Lower lobe of right lung (tissue), 2 donors: Measurements from ENCODE around the gene ZNF644. TPM values are rescaled to one million over a fixed set of nuclear protein-coding genes. Genes with fewer than 3 reads are reported as not detected.

Experiments used
- ATAC-seq, 2 donors: fragments of 200-7000 bp; cut with Tn5 transposase; one replicate each; pipeline ENCODE4 v1.9.1; 2020 to 2022; ENCODE audit warnings: mild to moderate bottlenecking in 2 of 2, moderate library complexity in 2 of 2
- DNase-seq: peaks from one replicate; pipeline ENCODE4 v3.0.0-alpha.2; 2020
- H3K27ac ChIP-seq: fragments of 200-600 bp; one replicate; pipeline ENCODE4 v1.8.0; 2022
- H3K27me3 ChIP-seq: fragments of 200-600 bp; one replicate; pipeline ENCODE4 v1.8.0; 2022; ENCODE audit warnings: low read depth
- H3K36me3 ChIP-seq: fragments of 200-600 bp; one replicate; pipeline ENCODE4 v1.8.0; 2022; ENCODE audit warnings: mild to moderate bottlenecking
- H3K4me1 ChIP-seq: fragments of 200-600 bp; one replicate; pipeline ENCODE4 v1.8.0; 2022
- H3K4me3 ChIP-seq: fragments of 200-600 bp; one replicate; pipeline ENCODE4 v1.8.0; 2022; ENCODE audit warnings: mild to moderate bottlenecking
- H3K9me3 ChIP-seq: fragments of 200-600 bp; one replicate; pipeline ENCODE4 v1.8.0; 2022
- intact Hi-C: fragments of 100-400 bp; cut with DNase I; formaldehyde crosslinking; loops from one replicate; pipeline ENCODE4 v1.11.0; 2022
- total RNA-seq: library from RNA; stranded (reverse); fragmentation: NEBNext Ultra II Directional; extraction: Animal tissue kit (Norgen Biotek cat#: 25700); gene quantifications from one replicate; pipeline ENCODE4 v1.2.1, GENCODE V29; 2021
- TF ChIP-seq, protein P1 (sequence below): fragments of 200-600 bp; IDR thresholded peaks from one replicate; pipeline ENCODE4 v1.8.0; 2022; ENCODE audit warnings: antibody characterized with exemption, mild to moderate bottlenecking
- donor health status: DM: no; HTN: yes; CAD: no; lungs with severe emphysema.

ZNF644 gene
- total RNA-seq, 1 donor from 2014 or later = 54.7 TPM

DNA sequence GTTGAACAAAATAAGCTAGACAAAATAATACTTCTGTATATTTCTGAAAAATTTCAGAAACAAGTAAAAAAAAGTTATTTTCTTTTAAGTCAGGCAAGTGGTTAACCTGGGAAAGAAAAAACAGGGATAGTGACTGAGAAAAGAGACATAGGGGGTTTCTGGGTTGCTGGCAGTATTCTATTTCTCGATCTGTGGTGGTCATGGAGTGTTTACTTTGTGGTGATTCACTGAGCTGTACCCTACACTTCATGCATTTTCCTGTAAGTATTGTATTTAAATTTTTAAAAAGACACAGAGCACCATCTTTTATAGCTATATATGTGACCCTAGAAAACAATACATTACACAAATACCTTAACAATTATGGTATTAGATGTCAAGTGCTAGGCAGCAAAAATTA, 58.2 kb downstream of the ZNF644 start:
- no peaks in the 10 kb centered on the region for H3K36me3 ChIP-seq
- ATAC-seq (no peak), DNase-seq (no peak)
- H3K4me3 ChIP-seq = no peak overlapping the region
- H3K27me3 ChIP-seq = no peaks in the 10 kb centered on the region
- H3K4me1 ChIP-seq = peaks cover 14% of the 10 kb centered on the region
- TF ChIP-seq, protein P1, sequence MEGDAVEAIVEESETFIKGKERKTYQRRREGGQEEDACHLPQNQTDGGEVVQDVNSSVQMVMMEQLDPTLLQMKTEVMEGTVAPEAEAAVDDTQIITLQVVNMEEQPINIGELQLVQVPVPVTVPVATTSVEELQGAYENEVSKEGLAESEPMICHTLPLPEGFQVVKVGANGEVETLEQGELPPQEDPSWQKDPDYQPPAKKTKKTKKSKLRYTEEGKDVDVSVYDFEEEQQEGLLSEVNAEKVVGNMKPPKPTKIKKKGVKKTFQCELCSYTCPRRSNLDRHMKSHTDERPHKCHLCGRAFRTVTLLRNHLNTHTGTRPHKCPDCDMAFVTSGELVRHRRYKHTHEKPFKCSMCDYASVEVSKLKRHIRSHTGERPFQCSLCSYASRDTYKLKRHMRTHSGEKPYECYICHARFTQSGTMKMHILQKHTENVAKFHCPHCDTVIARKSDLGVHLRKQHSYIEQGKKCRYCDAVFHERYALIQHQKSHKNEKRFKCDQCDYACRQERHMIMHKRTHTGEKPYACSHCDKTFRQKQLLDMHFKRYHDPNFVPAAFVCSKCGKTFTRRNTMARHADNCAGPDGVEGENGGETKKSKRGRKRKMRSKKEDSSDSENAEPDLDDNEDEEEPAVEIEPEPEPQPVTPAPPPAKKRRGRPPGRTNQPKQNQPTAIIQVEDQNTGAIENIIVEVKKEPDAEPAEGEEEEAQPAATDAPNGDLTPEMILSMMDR = no peak
- intact Hi-C loops = no loop called here
- no peaks in the 10 kb centered on the region for H3K9me3 ChIP-seq
- no peak overlapping the region for H3K27ac ChIP-seq

DNA sequence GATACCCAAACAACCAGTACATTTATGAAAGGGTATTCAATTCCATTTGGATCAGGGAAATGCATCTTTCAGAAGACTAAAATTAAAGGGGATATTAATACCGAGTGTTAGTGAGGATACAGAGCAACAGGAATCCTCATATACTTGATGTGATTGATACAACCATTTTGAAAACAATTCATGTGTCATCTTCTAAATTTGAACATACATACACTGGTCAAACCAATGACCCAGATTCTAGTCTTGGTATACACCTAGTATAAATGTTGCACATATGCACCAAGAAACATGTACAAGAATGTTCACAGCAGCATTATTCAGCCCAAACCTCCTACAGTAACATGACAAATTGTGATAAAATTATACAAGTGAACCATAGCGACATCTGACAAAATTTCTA, 58.6 kb downstream of the ZNF644 start:
- TF ChIP-seq, protein P1 = no peak
- no peak overlapping the region for H3K27ac ChIP-seq
- intact Hi-C loops = no loop called here

DNA sequence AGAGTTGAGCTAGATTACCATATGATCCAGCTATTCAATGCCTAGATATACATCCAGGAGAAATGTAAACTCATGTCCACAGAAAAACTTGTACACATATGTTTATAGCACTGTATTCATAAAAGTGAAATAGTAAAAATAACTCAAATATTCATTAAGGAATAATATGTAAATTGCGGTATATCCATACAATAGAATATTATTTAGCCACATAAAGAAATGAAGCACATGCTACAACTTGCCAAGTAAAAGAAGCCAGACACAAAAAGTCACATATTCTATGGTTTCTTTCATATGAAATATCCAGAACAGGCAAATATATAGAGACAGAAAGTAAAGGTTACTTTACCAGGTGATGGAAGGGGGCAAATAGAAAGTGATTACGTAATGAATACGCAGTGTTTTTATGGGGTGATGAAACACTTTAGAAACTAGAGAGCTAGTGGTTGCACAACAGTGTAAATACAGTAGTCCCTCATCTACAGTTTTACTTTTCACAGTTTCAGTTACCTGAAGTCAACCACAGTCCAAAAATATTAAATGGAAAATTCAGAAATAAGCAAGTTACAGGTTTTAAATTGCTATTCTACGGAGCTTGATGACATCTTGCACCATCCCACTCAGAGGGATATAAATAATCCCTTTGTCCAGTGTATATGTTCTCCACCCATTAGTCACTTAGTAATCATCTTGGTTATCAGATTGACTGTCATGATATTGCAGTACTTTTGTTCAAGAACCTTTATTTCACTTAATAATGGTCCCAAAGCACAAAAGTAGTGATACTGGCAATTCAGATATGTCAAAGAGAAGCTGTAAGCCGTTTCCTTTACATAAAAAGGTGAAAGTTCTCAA, 62.3 kb downstream of the ZNF644 start:
- Histone ChIP-seq H3K36me3 (no peaks in the 10 kb centered on the region), H3K4me3 (no peak overlapping the region), H3K27me3 (no peaks in the 10 kb centered on the region), H3K9me3 (no peaks in the 10 kb centered on the region), H3K4me1 (peaks cover 14% of the 10 kb centered on the region), H3K27ac (no peak overlapping the region)
- peak in 1 of 2 donors; percentile 60 for ATAC-seq
- TF ChIP-seq, protein P1 = no peak
- intact Hi-C loops = no loop called here
- no peak for DNase-seq

More for the DNA sequence above, 58.6 kb downstream of the ZNF644 start:
- Histone ChIP-seq H3K4me1 (peaks cover 14% of the 10 kb centered on the region), H3K27me3 (no peaks in the 10 kb centered on the region), H3K36me3 (no peaks in the 10 kb centered on the region), H3K9me3 (no peaks in the 10 kb centered on the region), H3K4me3 (no peak overlapping the region)
- DNase-seq (no peak), ATAC-seq (no peak)

DNA sequence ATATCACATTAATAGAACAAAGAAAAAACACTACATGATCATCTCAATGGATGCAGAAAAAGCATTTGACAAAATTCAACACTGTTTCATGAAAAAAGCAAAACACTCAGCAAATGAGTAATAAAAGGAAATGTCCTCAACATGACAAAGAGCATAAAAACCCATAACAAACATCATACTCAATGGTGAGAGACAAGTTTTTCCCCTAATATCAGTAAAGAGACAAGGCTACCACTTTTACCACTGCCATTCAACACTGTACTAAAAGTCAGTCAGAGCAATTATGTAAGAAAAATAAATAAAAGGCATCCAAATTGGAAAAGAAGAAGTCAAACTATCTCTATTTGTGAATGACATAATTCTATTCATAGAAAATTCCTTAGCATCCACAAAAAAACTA, 64.3 kb downstream of the ZNF644 start:
- H3K27ac ChIP-seq = no peak overlapping the region
- no peaks in the 10 kb centered on the region for H3K27me3 ChIP-seq
- intact Hi-C loops = no loop called here
- no peak for DNase-seq
- ATAC-seq = no peak
- TF ChIP-seq, protein P1 = no peak
- H3K4me3 ChIP-seq = no peak overlapping the region
- peaks cover 11% of the 10 kb centered on the region for H3K4me1 ChIP-seq
- no peaks in the 10 kb centered on the region for H3K36me3 ChIP-seq
- no peaks in the 10 kb centered on the region for H3K9me3 ChIP-seq

DNA sequence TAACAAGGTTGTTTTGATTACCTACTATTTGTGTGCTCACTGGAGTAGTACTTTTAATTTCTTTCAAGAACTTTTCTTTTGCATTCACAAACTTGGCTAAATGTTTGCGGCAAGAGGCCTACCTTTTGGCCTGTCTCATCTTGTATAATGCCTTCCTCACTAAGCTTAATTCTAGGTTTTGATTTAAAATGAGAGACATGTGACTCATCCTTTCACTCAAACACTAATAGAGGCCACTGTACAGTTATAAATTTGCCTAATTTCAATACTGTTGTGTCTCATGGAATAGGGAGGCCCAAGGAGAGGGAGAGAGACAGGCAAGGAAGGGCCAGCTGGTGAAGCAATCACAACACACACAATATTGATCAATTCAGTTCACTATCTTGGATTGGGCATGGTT, 66.1 kb downstream of the ZNF644 start:
- H3K27ac ChIP-seq = no peak overlapping the region
- no peaks in the 10 kb centered on the region for H3K9me3 ChIP-seq
- DNase-seq (no peak), ATAC-seq (no peak)
- H3K4me3 ChIP-seq = no peak overlapping the region
- TF ChIP-seq, protein P1 = no peak
- intact Hi-C loops = no loop called here
- H3K27me3 ChIP-seq = no peaks in the 10 kb centered on the region
- peaks cover 4% of the 10 kb centered on the region for H3K4me1 ChIP-seq
- H3K36me3 ChIP-seq = no peaks in the 10 kb centered on the region
